ENCODE measurements around the gene ETHE1.
A peak's percentile ranks its signal among the peaks of the same experiment; 100 is the strongest.

The ETHE1 gene

DNA sequence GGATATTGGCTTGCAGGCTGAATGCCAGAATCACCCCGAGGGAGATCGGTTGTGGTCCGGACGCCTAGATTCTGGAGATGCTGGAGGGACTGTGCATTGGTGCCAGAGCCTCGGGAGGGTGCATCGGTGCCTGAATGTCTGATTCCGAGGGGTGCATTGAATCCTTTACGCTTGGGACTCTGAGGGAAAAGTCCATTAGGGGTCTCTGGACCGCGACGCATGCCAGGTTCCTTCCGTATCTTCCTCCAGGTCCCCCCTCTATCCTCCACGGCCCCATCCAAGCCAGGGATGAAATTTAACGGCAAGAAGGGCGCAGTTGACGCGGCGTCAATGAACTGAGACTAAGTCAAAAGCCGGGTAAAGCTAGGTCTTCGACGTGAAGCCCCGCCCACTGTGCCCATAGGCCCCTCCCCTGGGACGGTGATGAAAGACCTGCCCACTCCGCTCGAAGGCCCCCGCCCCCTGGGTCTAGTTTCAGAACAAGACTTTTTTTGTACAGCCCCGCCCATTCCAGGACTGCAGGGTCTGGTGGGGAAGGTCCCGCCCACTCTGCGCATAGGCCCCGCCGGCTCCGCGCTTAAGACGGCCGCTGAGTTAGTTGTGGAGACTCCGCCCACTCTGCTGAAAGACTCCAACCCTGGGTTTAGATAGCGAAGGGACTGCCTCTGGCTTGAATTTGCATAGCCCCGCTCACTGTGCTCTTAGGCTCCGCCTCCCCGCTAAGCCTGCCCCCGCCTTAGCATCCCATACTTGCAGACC, 6.7 kb upstream of the ETHE1 start:
- peak overlapping the region; percentile 63 for H3K4me3 ChIP-seq (ENCODE audit: low read depth, low read length)
- TF ChIP-seq, protein P1, sequence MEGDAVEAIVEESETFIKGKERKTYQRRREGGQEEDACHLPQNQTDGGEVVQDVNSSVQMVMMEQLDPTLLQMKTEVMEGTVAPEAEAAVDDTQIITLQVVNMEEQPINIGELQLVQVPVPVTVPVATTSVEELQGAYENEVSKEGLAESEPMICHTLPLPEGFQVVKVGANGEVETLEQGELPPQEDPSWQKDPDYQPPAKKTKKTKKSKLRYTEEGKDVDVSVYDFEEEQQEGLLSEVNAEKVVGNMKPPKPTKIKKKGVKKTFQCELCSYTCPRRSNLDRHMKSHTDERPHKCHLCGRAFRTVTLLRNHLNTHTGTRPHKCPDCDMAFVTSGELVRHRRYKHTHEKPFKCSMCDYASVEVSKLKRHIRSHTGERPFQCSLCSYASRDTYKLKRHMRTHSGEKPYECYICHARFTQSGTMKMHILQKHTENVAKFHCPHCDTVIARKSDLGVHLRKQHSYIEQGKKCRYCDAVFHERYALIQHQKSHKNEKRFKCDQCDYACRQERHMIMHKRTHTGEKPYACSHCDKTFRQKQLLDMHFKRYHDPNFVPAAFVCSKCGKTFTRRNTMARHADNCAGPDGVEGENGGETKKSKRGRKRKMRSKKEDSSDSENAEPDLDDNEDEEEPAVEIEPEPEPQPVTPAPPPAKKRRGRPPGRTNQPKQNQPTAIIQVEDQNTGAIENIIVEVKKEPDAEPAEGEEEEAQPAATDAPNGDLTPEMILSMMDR (IDR thresholded peaks at IDR 0.05; ENCODE audit: low read depth, low read length, missing control alignments): no peak
- peak; percentile 93 for DNase-seq (ENCODE audit: low read depth)

DNA sequence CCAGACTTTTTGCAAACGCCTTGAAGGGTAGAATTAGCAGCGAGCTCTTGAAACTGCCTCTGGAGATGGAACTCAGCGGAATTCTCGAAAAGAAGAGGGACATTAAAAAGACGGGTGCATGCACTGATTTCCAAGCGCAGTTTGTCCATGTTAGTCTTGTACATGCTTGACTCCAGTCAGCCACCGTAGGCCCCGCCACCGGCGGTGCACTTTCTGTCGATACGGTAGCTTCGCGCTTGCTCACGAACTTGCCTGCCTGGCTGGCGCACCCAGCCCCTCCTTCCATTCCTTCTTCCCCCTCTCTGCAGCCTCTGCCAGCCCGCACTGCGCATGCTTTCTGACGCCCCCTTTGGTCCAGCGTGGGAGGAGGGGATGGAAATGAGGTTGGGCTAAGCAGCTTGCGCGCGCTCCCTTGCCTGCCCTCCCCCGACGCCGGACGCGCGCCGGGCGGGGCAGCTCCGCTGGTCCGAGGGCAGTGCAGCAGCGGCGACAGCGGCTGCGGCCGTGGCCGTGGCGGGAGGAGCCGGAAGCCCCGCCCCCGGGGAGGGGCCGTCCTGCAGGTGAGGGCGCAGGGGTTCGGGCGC, 6.1 kb upstream of the ETHE1 start, which contains the start of gene ZNF575:
TSS of gene ZNF575 (plus strand) at position 227 of the 584 bp plus-strand sequence. CDS start 1,235 bp downstream, outside the sequence.
- DNase-seq (ENCODE audit: low read depth): peak; percentile 88
- H3K4me3 ChIP-seq (ENCODE audit: low read depth, low read length): peak within 1 kb of the TSS; percentile 63
- TF ChIP-seq, protein P1 (IDR thresholded peaks at IDR 0.05; ENCODE audit: low read depth, low read length, missing control alignments): no peak

DNA sequence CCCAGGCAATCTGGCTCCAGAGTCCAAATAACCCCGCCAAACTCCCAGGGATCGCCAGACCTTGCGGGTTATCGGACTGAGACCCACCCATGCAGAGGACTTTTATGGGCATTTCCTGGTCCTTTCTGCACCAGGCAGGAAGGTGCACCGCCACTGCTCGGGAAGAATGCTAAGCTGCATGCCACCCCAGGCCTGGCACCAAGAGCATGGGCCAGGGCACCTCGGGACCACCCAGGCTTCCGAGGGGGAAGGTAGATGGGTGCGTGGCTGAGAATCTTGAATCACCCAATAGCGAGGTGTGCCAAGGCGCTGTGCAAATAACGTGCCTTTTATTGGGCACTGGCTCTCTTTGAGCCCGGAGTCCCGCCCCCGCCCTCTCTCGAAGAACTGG, 5.6 kb upstream of the ETHE1 start:
- TF ChIP-seq, protein P1 (IDR thresholded peaks at IDR 0.05; ENCODE audit: low read depth, low read length, missing control alignments): no peak
- DNase-seq (ENCODE audit: low read depth): no peak
- H3K4me3 ChIP-seq (ENCODE audit: low read depth, low read length): peak overlapping the region; percentile 63

DNA sequence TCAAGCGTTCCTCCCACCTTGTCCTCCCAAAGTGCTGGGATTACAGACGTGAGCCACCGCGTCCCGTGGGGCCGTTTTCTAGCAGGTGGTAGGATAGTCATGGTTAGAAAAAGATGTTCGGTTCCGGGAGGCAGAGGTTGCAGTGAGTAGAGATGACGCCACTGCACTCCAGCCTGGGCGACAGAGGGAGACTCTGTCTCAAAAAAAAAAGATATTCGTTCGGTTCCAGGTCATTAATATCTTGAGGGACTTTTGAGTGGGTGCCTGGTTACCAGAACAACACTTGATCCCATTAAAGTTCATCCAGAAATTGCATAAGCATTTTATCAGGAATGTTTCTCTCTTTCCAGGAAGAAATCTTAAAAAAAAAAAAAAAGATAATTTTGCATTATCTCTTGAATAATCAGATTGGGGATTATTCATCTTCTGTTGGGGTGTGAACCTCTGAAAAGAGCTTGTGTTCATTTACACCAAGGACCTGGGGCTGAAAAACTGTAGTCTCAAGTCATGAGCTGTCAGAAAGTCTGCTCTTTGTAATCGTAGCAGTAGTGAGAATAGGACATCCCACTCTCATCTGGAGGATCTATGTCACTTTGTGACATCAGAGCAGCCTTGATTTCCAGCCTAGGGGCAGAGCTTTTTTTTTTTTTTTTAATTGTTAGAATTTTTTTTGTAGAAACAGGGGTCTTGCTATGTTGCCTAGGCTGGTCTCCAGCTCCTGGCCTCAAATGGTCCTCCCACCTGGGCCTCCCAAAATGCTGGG, 1.0 kb upstream of the ETHE1 start:
- no peak overlapping the region; the same call in 1 of the 2 replicates for H3K4me3 ChIP-seq (ENCODE audit: low read depth, low read length)
- TF ChIP-seq, protein P1 (IDR thresholded peaks at IDR 0.05; ENCODE audit: low read depth, low read length, missing control alignments): no peak
- DNase-seq (ENCODE audit: low read depth): no peak

DNA sequence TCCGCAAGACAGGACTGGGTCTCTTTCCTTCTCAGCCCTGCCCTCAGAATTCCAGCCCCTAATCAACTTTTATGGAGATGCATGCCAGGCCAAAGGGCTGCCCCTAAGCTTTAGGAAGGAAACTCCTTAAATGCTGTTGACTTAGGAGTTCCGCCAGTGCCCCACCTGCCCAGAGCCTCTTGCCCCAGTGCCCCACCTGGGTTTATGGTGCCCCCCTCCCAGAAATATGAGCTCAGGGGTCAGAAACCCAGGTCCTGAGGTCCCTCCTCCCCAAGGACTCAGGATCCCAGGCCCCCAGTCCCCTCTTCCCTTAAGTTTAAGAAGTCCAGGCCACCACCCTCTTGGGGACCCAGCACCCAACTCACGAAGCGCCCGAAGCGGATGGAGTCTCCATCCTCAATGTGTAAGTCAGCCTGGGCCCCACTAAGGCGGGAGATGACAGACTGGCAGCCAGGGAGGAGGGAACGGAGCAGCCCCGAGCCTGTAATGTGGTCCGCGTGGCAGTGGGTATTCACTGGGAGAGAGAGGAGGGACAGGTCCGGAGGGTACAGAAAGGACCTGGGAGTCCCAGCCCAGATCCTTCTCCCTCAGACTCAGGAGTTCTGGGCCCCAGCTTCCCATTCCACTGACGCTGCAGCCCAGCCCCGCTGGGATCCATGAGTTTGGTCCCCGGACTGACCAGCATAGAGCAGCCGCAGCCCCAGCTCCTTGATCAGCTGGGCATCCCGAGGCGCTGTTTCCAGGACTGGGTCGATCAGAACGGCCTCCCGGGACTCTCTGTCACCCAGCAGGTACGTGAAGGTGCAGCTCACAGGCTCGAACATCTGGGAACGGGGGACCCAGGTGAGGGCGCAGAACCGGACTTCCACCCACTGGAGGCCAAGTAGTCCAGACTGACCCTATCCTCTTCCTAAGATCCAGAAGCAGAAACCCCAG, 897 bp downstream of the ETHE1 start:
- peak overlapping the region; percentile 87 for H3K4me3 ChIP-seq (ENCODE audit: low read depth, low read length)
- TF ChIP-seq, protein P1 (IDR thresholded peaks at IDR 0.05; ENCODE audit: low read depth, low read length, missing control alignments): no peak
- no peak for DNase-seq (ENCODE audit: low read depth)
